NCI-H524 (cell line): ENCODE data around the gene DYNAP.

Source experiments
- DNase-seq, 2 experiments: peaks; one replicate each; lab custom pipeline; 2025; lab: John Stamatoyannopoulos, UW

Gene DYNAP

GRCh38 chr18:54590945-54591344 lies at the start of gene DYNAP:
Gene DYNAP (plus strand): TSS chr18:54591245. CDS start chr18:54591283, 38 bp downstream.
- no peak for DNase-seq

- no peak for DNase-seq
Measured at GRCh38 chr18:54551590-54551989, 39.5 kb upstream of the DYNAP start.

- no peak for DNase-seq
Measured at GRCh38 chr18:54555286-54555685, 35.8 kb upstream of the DYNAP start.

DNA sequence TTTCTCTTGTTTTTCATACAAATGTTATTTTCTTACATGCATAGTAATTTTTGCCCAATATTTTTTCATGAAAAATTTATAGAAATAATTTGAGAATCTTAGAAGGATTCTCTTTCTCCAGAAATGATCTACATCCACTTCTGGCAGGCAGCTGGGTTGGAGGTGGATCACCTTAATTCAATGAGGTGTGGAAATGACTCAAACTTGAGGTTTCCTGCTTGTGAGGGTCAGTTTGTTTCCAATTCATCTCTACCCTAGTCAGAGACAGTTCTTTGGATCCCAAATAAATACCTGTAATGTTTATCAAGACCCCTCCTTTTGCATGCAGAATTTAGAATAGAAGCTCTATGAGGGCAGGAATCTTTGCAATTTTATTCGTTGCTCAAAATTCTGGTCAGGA lies 35.0 kb upstream of the DYNAP start:
- DNase-seq: no peak

DNA sequence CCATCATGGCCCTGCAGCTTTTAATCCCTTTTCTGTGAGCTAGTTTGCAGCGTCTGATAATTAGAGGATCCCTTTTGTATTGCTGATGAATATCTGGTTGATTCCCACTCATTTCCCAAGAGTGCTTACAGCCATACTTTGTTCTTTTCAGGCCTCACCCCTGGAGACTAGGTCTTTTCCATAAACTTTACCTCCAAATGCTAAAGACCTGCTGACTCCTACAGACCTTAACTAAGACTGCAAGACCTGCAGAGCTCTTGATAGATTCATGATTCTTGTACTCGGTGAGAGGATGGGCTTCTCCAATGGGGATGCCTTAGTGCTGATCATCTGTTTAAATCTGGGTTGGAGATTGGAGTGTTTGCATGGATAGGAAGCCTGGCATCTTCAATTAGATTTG lies 33.1 kb upstream of the DYNAP start:
- DNase-seq: no peak

- peak; percentile 16 to 28 for DNase-seq
Measured at GRCh38 chr18:54558609-54559585, 32.1 kb upstream of the DYNAP start.

DNA sequence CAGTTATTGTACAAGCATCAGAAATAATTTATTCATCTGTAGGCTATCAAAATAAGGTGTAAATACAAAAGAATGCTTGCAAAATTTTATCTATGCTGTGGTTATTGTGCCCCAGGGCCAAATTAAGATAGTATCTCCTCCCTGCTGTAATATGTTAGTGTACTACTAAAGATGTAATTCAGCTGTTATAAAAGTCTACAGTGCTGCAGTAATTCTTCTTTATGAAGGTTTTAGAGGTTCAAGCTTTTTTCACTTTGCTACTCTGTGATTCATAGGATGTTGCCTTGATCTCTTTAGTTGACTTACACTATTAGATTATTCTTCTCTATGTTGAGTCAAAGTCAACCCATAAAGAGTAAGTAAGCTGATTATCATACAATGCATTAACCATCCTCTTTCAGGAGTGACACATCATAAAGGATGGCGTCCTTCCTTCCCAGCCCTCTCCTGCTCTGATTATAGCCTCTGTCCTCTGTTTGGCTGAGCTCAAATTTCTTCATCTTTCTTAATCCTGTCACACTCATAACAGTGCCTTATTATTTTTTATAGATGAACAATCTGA lies 29.3 kb upstream of the DYNAP start:
- DNase-seq: no peak

- DNase-seq: peak in 1 of 2 experiments; percentile 11
Measured at GRCh38 chr18:54580202-54580729, 10.8 kb upstream of the DYNAP start.

DNA sequence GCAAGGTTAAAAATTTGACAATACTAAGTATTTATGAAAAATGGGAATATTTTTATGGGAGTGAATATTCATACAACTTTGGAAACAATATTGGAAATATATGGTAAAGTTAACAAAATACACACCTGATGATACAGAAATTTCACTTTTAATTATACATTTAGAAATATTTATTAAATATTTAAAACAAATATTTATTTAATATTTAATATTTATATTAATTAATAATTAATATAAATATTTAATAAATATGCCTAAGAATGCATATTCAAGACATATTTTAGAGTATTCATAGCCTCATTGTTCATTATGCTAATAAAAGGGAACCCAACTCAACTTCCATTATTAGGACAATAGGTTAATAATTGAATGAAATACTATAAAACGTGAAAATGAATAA lies 7.0 kb upstream of the DYNAP start:
- no peak for DNase-seq

GRCh38 chr18:54585743-54586142 lies 5.3 kb upstream of the DYNAP start:
- no peak for DNase-seq

DNA sequence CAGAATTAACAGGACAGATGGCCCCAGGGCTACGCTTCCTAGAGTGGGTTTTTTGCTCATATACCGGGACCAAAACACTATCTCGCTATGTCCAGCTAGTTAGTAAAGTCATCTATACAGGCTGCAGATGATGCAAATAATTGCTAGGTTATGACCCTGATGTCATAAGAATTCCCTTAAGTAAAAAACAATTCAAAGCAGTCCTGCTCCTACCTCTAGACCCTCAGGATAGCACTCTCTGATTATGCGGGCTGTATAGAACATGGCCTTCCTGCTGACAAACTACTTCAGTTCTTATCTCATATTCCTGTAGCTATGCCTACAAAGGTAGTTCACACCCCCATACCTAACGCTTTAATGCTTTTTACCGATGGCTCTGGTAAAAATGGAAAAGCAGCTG lies 13.2 kb downstream of the DYNAP start:
- peak in 1 of 2 experiments; percentile 30 for DNase-seq

DNA sequence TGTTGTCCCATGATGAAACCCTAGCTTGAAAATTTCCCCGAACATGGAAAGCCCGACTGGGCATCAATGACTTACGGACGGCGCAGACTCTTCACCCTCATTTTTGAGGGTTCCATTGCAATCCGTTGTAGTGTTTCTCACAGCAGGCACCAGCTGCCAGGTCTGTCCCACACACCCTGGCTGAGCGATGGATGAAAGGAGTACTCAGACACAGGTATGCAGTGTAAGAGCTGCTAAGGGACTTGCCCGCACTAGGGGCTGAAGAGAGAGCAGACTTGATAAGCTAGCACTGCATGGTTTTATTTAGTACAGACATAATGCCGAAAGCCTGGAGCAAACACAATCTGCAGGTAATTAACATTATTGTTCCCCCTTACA lies 15.8 kb downstream of the DYNAP start:
- DNase-seq: no peak

DNA sequence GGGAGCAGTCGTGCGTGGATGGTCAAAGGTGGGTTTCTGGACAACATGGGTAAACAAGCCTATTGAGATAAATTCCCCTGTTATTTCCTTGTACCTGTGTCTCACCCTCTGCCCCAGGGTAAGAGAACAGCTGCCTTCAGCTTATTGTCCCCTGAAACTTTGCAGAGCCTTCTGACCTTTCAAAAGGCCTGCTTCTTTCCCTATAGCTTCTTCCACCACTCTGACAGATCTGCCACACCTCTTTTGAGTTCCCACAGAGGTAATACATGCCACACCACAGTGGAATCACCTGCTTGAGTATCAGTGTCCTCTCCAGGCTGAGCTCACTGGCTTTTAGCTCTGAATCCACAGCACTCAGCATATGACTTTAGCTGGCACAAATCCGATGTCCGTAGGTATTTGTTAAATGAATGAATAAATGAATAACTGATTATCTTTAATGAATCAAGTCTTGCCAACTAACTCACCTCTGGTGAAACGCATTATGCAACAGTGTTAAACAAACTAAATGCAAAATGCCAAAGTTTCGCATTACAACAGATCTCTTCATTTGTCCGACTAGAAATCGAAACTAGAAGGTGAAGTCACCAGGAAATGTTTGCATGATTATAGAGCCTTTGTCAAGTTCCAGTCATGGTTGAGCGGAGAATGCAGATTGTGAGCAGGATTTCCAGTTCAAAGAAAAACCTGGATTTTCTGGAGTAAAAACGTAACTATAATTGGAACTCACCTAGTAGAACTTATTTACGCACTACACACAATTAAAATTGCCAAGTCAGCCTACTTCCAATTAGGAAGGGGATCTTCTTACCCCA lies 16.4 kb downstream of the DYNAP start:
- no peak for DNase-seq

GRCh38 chr18:54608028-54608642 lies 17.1 kb downstream of the DYNAP start:
- no peak for DNase-seq

GRCh38 chr18:54611816-54612215 lies 20.8 kb downstream of the DYNAP start:
- DNase-seq: no peak

- no peak for DNase-seq
Measured at GRCh38 chr18:54612237-54612636, 21.2 kb downstream of the DYNAP start.

DNA sequence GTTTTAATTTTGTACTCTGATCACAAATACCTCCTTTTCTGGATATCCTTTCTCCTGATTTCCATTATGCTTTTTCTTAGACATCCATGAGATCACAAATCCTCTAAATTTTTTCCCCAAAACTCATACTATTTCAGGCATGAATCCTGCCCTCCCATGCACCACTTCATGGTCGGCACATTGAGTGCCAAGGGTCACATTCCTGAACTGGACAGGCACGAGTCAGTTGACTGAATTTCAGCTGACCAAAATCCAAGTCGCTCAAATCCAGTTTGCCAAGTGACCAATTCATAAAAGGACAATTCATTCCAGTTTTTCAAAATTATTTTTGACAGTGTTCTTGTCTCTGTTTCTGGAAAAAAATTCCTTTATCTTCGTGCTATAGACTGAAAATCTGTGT lies 22.1 kb downstream of the DYNAP start:
- DNase-seq: no peak

- no peak for DNase-seq
Measured at GRCh38 chr18:54616220-54616848, 25.3 kb downstream of the DYNAP start.

GRCh38 chr18:54622084-54622483 lies 31.0 kb downstream of the DYNAP start:
- no peak for DNase-seq

- peak; percentile 5 to 33 for DNase-seq
Measured at GRCh38 chr18:54626779-54627178, 35.7 kb downstream of the DYNAP start.

- no peak for DNase-seq
Measured at GRCh38 chr18:54630963-54631362, 39.9 kb downstream of the DYNAP start.
